GM23338 (cell line): ENCODE data around the gene RIT2. TPM values are rescaled to one million over a fixed set of nuclear protein-coding genes. Genes with fewer than 3 reads are reported as not detected.

Experiments used
- ATAC-seq: fragments of 200-7000 bp; cut with Tn5 transposase; 3 replicates; pipeline ENCODE4 v1.9.1; 2020
- DNase-seq: peaks from one replicate; pipeline ENCODE4 v3.0.0-alpha.2; 2015; ENCODE audit warnings: low spot score
- H2AFZ ChIP-seq: fragments of 200-600 bp; sonication (generic); 2 replicates; pipeline ENCODE4 v1.8.0; 2016; ENCODE audit warnings: antibody characterized with exemption, mild to moderate bottlenecking, moderate library complexity
- H3F3A ChIP-seq: fragments of 200-600 bp; sonication (generic); replicated peaks from 2 replicates; pipeline ENCODE4 v1.8.0; 2017; ENCODE audit warnings: antibody characterized with exemption, mixed run types, low read depth
- H3K27ac ChIP-seq: fragments of 200-600 bp; sonication (generic); 2 replicates; pipeline ENCODE4 v1.6.1; 2016; ENCODE audit warnings: low read depth
- H3K27me3 ChIP-seq: fragments of 200-600 bp; sonication (generic); 2 replicates; pipeline ENCODE4 v1.8.0; 2016; ENCODE audit warnings: mild to moderate bottlenecking, mixed run types, moderate library complexity; ENCODE audit not compliant: insufficient read depth
- H3K36me3 ChIP-seq: fragments of 200-600 bp; sonication (generic); 2 replicates; pipeline ENCODE4 v1.8.0; 2016; ENCODE audit warnings: mild to moderate bottlenecking; ENCODE audit not compliant: insufficient read depth
- H3K4me1 ChIP-seq: fragments of 200-600 bp; sonication (generic); 2 replicates; pipeline ENCODE4 v1.8.0; 2016; ENCODE audit warnings: mild to moderate bottlenecking, moderate library complexity; ENCODE audit not compliant: insufficient read depth
- H3K4me2 ChIP-seq: fragments of 200-600 bp; sonication (generic); 2 replicates; pipeline ENCODE4 v1.7.1; 2017; ENCODE audit warnings: mixed run types
- H3K4me3 ChIP-seq: fragments of 200-600 bp; sonication (generic); 2 replicates; pipeline ENCODE4 v1.6.1; 2016; ENCODE audit warnings: mixed run types
- H3K79me2 ChIP-seq: fragments of 200-600 bp; sonication (generic); replicated peaks from 2 replicates; pipeline ENCODE4 v1.8.0; 2017; ENCODE audit warnings: mild to moderate bottlenecking; ENCODE audit not compliant: insufficient read depth
- H3K9me2 ChIP-seq: fragments of 200-600 bp; sonication (generic); 2 replicates; pipeline ENCODE4 v1.8.0; 2017; ENCODE audit not compliant: insufficient read depth
- H4K20me1 ChIP-seq: fragments of 200-600 bp; sonication (generic); replicated peaks from 2 replicates; pipeline ENCODE4 v1.8.0; 2017; ENCODE audit warnings: mild to moderate bottlenecking; ENCODE audit not compliant: insufficient read depth
- H3K27ac Mint-ChIP-seq: 2 replicates; pipeline ENCODE4 v1.8.0; 2020; ENCODE audit warnings: inconsistent platforms, mild to moderate bottlenecking, moderate library complexity, mixed read lengths
- H3K27me3 Mint-ChIP-seq: 3 replicates; pipeline ENCODE4 v1.8.0; 2022; ENCODE audit warnings: low read depth, mild to moderate bottlenecking, moderate library complexity, mixed read lengths, inconsistent platforms; ENCODE audit not compliant: insufficient read depth, poor library complexity
- H3K36me3 Mint-ChIP-seq: 3 replicates; pipeline ENCODE4 v1.8.0; 2021; ENCODE audit warnings: low read depth, mild to moderate bottlenecking, inconsistent platforms, moderate library complexity, mixed read lengths
- H3K4me1 Mint-ChIP-seq: 3 replicates; pipeline ENCODE4 v1.8.0; 2020; ENCODE audit warnings: mild to moderate bottlenecking, inconsistent platforms, mixed read lengths
- H3K4me3 Mint-ChIP-seq: 3 replicates; pipeline ENCODE4 v1.8.0; 2021; ENCODE audit warnings: moderate library complexity, mild to moderate bottlenecking, inconsistent platforms, mixed read lengths
- H3K9me3 Mint-ChIP-seq: 3 replicates; pipeline ENCODE4 v1.8.0; 2020; ENCODE audit warnings: moderate library complexity, mild to moderate bottlenecking, inconsistent platforms, mixed read lengths
- EZH2 ChIP-seq: fragments of 200-600 bp; sonication (generic); IDR thresholded peaks from one replicate; pipeline ENCODE4 v1.8.0; 2017; ENCODE audit warnings: antibody characterized with exemption, mild to moderate bottlenecking, low read depth; ENCODE audit not compliant: unreplicated experiment
- ZNF114 ChIP-seq: fragments of 250-450 bp; sonication (Bioruptor Pico); IDR thresholded peaks from 2 replicates; pipeline ENCODE4 v1.5.0; 2020; ENCODE audit warnings: mild to moderate bottlenecking, moderate library complexity
- ZNF331 ChIP-seq: fragments of 250-450 bp; sonication (Bioruptor Pico); IDR thresholded peaks from 2 replicates; pipeline ENCODE4 v1.5.0; 2020; ENCODE audit warnings: low read depth, mild to moderate bottlenecking, moderate library complexity
- polyA plus RNA-seq: library from polyadenylated mRNA; unstranded; fragments of >200 nt; fragmentation: Nextera tagmentation; extraction: Ambion mirVana; gene quantifications from 2 replicates; pipeline ENCODE4 v1.2.1, GENCODE V29; 2016
- total RNA-seq: library from RNA; depleted of rRNA; stranded (reverse); fragments of >200 nt; shearing (Covaris generic); gene quantifications from 2 replicates; pipeline ENCODE4 v1.2.3, GENCODE V29; 2014
- TF ChIP-seq, protein P1 (sequence below): fragments of 250-450 bp; sonication (Bioruptor Pico); IDR thresholded peaks from 2 replicates; pipeline ENCODE4 v1.5.0; 2020; ENCODE audit warnings: mild to moderate bottlenecking, moderate library complexity
- TF ChIP-seq, protein P2 (sequence below): IDR thresholded peaks from 2 replicates; pipeline ENCODE4 v1.6.1; 2016; ENCODE audit warnings: antibody characterized with exemption
- TF ChIP-seq, protein P3 (sequence below), 2 experiments: fragments of 200-600 bp in 1 of 2; sonication (generic) in 1 of 2; conservative IDR thresholded peaks; 2 replicates each; pipeline versions ENCODE4 v1.5.1 to v1.6.1; 2016 to 2017; ENCODE audit warnings: antibody characterized with exemption in 2 of 2, low read depth in 2 of 2, mild to moderate bottlenecking in 2 of 2, moderate library complexity in 1 of 2

RIT2 gene
- total and polyA plus RNA-seq, 2 experiments from 2014 or later = 1.9 to 8.8 TPM

DNA sequence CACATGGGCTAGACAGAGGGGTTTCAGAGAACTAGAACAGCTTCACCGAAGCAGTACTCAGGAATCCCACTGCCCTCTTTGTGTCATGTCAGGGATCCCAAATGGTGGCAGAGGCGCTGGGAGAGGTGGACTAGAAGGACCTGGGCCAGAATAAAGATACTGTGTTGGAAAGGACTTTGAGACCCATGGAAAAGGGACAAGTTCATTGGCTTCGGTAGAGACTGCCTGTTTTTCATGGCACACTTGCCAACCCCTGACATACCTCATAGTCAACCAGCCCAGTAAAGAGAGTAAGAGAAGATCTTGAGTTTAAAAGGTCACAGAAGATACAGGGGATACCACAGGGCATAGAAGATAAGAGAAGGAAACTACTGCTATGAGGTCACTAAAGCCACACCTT, 381.0 kb downstream of the RIT2 start (continued):
- TF ChIP-seq, protein P1, sequence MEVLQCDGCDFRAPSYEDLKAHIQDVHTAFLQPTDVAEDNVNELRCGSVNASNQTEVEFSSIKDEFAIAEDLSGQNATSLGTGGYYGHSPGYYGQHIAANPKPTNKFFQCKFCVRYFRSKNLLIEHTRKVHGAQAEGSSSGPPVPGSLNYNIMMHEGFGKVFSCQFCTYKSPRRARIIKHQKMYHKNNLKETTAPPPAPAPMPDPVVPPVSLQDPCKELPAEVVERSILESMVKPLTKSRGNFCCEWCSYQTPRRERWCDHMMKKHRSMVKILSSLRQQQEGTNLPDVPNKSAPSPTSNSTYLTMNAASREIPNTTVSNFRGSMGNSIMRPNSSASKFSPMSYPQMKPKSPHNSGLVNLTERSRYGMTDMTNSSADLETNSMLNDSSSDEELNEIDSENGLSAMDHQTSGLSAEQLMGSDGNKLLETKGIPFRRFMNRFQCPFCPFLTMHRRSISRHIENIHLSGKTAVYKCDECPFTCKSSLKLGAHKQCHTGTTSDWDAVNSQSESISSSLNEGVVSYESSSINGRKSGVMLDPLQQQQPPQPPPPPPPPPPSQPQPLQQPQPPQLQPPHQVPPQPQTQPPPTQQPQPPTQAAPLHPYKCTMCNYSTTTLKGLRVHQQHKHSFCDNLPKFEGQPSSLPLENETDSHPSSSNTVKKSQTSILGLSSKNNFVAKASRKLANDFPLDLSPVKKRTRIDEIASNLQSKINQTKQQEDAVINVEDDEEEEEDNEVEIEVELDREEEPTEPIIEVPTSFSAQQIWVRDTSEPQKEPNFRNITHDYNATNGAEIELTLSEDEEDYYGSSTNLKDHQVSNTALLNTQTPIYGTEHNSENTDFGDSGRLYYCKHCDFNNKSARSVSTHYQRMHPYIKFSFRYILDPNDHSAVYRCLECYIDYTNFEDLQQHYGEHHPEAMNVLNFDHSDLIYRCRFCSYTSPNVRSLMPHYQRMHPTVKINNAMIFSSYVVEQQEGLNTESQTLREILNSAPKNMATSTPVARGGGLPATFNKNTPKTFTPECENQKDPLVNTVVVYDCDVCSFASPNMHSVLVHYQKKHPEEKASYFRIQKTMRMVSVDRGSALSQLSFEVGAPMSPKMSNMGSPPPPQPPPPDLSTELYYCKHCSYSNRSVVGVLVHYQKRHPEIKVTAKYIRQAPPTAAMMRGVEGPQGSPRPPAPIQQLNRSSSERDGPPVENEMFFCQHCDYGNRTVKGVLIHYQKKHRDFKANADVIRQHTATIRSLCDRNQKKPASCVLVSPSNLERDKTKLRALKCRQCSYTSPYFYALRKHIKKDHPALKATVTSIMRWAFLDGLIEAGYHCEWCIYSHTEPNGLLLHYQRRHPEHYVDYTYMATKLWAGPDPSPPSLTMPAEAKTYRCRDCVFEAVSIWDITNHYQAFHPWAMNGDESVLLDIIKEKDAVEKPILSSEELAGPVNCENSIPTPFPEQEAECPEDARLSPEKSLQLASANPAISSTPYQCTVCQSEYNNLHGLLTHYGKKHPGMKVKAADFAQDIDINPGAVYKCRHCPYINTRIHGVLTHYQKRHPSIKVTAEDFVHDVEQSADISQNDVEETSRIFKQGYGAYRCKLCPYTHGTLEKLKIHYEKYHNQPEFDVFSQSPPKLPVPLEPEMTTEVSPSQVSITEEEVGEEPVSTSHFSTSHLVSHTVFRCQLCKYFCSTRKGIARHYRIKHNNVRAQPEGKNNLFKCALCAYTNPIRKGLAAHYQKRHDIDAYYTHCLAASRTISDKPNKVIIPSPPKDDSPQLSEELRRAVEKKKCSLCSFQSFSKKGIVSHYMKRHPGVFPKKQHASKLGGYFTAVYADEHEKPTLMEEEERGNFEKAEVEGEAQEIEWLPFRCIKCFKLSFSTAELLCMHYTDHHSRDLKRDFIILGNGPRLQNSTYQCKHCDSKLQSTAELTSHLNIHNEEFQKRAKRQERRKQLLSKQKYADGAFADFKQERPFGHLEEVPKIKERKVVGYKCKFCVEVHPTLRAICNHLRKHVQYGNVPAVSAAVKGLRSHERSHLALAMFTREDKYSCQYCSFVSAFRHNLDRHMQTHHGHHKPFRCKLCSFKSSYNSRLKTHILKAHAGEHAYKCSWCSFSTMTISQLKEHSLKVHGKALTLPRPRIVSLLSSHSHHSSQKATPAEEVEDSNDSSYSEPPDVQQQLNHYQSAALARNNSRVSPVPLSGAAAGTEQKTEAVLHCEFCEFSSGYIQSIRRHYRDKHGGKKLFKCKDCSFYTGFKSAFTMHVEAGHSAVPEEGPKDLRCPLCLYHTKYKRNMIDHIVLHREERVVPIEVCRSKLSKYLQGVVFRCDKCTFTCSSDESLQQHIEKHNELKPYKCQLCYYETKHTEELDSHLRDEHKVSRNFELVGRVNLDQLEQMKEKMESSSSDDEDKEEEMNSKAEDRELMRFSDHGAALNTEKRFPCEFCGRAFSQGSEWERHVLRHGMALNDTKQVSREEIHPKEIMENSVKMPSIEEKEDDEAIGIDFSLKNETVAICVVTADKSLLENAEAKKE (CRISPR knock-in tag) = no peak
- TF ChIP-seq ZNF331 (CRISPR knock-in tag) (no peak), EZH2 (no peak), ZNF114 (no peak)
- TF ChIP-seq, protein P2, sequence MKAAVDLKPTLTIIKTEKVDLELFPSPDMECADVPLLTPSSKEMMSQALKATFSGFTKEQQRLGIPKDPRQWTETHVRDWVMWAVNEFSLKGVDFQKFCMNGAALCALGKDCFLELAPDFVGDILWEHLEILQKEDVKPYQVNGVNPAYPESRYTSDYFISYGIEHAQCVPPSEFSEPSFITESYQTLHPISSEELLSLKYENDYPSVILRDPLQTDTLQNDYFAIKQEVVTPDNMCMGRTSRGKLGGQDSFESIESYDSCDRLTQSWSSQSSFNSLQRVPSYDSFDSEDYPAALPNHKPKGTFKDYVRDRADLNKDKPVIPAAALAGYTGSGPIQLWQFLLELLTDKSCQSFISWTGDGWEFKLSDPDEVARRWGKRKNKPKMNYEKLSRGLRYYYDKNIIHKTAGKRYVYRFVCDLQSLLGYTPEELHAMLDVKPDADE = no peak

- Histone ChIP-seq H3K4me3 (no peak overlapping the region), H3K27ac (no peak overlapping the region), H3K79me2 (no peaks in the 10 kb centered on the region), H2AFZ (no peak overlapping the region), H3F3A (no peaks in the 10 kb centered on the region), H3K4me2 (no peak overlapping the region), H3K27me3 (no peaks in the 10 kb centered on the region), H4K20me1 (no peaks in the 10 kb centered on the region), H3K36me3 (no peaks in the 10 kb centered on the region), H3K4me1 (peaks cover 4% of the 10 kb centered on the region; the same call in 1 of the 2 replicates), H3K9me2 (peaks cover 5% of the 10 kb centered on the region; the same call in 1 of the 2 replicates)
- Mint-ChIP-seq H3K4me1 (peaks cover 6% of the 10 kb centered on the region), H3K36me3 (peaks cover 27% of the 10 kb centered on the region; the same call in 2 of the 3 replicates), H3K27ac (no peak overlapping the region; the same call in 1 of the 2 replicates), H3K4me3 (no peak overlapping the region), H3K27me3 (peaks cover 3% of the 10 kb centered on the region), H3K9me3 (peaks cover 9% of the 10 kb centered on the region; the same call in 1 of the 3 replicates)
- TF ChIP-seq, protein P1 (CRISPR knock-in tag) = no peak
- TF ChIP-seq, protein P3, sequence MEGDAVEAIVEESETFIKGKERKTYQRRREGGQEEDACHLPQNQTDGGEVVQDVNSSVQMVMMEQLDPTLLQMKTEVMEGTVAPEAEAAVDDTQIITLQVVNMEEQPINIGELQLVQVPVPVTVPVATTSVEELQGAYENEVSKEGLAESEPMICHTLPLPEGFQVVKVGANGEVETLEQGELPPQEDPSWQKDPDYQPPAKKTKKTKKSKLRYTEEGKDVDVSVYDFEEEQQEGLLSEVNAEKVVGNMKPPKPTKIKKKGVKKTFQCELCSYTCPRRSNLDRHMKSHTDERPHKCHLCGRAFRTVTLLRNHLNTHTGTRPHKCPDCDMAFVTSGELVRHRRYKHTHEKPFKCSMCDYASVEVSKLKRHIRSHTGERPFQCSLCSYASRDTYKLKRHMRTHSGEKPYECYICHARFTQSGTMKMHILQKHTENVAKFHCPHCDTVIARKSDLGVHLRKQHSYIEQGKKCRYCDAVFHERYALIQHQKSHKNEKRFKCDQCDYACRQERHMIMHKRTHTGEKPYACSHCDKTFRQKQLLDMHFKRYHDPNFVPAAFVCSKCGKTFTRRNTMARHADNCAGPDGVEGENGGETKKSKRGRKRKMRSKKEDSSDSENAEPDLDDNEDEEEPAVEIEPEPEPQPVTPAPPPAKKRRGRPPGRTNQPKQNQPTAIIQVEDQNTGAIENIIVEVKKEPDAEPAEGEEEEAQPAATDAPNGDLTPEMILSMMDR (conservative IDR thresholded peaks at IDR 0.05; ENCODE audit: low read depth in 2 of 2) = peak; percentile 43 to 61
- ATAC-seq = no peak
- DNase-seq = peak; percentile 55
These were observed 385.2 kb downstream of the RIT2 start for GRCh38 chr18:42730272-42730671.
